ENCODE results near the gene CREG2. TPM values are rescaled to one million over a fixed set of nuclear protein-coding genes. Genes with fewer than 3 reads are reported as not detected.

CREG2 gene
- total and polyA plus RNA-seq, 2 experiments from 2014 or later, result 1.7 to 2.6 TPM

DNA sequence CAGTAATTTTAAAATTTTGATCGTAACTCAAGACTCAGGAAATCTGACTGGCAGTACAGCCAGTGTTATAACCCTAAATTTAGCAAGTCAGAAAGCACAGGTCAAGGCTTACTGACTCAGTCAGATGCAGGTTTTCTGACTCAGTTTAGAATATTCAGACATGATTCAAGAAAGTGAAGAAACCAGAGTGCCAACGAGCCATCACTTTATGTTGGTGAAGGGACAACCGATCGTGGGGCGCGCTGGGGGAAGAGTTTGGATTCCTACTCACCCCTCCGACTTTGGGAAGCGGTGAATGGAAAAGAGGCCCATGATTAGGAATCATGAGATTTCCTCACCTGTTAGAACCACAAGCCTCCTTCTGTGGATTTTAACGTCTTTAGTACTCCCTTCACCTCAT lies 79.8 kb downstream of the CREG2 start:
- H3K4me2 ChIP-seq, result peak overlapping the region; percentile 98
- Mint-ChIP-seq H3K27me3 (ENCODE audit: insufficient read depth, low read depth, poor library complexity) (peaks cover 5% of the 10 kb centered on the region), H3K9me3 (no peaks in the 10 kb centered on the region), H3K4me3 (peak overlapping the region; percentile 90), H3K27ac (no peak overlapping the region), H3K4me1 (peaks cover 30% of the 10 kb centered on the region), H3K36me3 (ENCODE audit: low read depth) (peaks cover 5% of the 10 kb centered on the region)
- TF ChIP-seq EZH2phosphoT487 (IDR thresholded peaks at IDR 0.05; ENCODE audit: unreplicated experiment), result no peak
- no peak for TF ChIP-seq EZH2 (IDR thresholded peaks at IDR 0.05; ENCODE audit: low read depth, unreplicated experiment)
- TF ChIP-seq, protein P1, sequence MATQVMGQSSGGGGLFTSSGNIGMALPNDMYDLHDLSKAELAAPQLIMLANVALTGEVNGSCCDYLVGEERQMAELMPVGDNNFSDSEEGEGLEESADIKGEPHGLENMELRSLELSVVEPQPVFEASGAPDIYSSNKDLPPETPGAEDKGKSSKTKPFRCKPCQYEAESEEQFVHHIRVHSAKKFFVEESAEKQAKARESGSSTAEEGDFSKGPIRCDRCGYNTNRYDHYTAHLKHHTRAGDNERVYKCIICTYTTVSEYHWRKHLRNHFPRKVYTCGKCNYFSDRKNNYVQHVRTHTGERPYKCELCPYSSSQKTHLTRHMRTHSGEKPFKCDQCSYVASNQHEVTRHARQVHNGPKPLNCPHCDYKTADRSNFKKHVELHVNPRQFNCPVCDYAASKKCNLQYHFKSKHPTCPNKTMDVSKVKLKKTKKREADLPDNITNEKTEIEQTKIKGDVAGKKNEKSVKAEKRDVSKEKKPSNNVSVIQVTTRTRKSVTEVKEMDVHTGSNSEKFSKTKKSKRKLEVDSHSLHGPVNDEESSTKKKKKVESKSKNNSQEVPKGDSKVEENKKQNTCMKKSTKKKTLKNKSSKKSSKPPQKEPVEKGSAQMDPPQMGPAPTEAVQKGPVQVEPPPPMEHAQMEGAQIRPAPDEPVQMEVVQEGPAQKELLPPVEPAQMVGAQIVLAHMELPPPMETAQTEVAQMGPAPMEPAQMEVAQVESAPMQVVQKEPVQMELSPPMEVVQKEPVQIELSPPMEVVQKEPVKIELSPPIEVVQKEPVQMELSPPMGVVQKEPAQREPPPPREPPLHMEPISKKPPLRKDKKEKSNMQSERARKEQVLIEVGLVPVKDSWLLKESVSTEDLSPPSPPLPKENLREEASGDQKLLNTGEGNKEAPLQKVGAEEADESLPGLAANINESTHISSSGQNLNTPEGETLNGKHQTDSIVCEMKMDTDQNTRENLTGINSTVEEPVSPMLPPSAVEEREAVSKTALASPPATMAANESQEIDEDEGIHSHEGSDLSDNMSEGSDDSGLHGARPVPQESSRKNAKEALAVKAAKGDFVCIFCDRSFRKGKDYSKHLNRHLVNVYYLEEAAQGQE (IDR thresholded peaks at IDR 0.05; ENCODE audit: unreplicated experiment), result no peak
- TF ChIP-seq POLR2AphosphoS5 (IDR thresholded peaks at IDR 0.05; ENCODE audit: low read depth), result no peak
- TF ChIP-seq CREB1 (CRISPR knock-in tag; IDR thresholded peaks at IDR 0.05; ENCODE audit: low read depth), result no peak
- TF ChIP-seq, protein P2, sequence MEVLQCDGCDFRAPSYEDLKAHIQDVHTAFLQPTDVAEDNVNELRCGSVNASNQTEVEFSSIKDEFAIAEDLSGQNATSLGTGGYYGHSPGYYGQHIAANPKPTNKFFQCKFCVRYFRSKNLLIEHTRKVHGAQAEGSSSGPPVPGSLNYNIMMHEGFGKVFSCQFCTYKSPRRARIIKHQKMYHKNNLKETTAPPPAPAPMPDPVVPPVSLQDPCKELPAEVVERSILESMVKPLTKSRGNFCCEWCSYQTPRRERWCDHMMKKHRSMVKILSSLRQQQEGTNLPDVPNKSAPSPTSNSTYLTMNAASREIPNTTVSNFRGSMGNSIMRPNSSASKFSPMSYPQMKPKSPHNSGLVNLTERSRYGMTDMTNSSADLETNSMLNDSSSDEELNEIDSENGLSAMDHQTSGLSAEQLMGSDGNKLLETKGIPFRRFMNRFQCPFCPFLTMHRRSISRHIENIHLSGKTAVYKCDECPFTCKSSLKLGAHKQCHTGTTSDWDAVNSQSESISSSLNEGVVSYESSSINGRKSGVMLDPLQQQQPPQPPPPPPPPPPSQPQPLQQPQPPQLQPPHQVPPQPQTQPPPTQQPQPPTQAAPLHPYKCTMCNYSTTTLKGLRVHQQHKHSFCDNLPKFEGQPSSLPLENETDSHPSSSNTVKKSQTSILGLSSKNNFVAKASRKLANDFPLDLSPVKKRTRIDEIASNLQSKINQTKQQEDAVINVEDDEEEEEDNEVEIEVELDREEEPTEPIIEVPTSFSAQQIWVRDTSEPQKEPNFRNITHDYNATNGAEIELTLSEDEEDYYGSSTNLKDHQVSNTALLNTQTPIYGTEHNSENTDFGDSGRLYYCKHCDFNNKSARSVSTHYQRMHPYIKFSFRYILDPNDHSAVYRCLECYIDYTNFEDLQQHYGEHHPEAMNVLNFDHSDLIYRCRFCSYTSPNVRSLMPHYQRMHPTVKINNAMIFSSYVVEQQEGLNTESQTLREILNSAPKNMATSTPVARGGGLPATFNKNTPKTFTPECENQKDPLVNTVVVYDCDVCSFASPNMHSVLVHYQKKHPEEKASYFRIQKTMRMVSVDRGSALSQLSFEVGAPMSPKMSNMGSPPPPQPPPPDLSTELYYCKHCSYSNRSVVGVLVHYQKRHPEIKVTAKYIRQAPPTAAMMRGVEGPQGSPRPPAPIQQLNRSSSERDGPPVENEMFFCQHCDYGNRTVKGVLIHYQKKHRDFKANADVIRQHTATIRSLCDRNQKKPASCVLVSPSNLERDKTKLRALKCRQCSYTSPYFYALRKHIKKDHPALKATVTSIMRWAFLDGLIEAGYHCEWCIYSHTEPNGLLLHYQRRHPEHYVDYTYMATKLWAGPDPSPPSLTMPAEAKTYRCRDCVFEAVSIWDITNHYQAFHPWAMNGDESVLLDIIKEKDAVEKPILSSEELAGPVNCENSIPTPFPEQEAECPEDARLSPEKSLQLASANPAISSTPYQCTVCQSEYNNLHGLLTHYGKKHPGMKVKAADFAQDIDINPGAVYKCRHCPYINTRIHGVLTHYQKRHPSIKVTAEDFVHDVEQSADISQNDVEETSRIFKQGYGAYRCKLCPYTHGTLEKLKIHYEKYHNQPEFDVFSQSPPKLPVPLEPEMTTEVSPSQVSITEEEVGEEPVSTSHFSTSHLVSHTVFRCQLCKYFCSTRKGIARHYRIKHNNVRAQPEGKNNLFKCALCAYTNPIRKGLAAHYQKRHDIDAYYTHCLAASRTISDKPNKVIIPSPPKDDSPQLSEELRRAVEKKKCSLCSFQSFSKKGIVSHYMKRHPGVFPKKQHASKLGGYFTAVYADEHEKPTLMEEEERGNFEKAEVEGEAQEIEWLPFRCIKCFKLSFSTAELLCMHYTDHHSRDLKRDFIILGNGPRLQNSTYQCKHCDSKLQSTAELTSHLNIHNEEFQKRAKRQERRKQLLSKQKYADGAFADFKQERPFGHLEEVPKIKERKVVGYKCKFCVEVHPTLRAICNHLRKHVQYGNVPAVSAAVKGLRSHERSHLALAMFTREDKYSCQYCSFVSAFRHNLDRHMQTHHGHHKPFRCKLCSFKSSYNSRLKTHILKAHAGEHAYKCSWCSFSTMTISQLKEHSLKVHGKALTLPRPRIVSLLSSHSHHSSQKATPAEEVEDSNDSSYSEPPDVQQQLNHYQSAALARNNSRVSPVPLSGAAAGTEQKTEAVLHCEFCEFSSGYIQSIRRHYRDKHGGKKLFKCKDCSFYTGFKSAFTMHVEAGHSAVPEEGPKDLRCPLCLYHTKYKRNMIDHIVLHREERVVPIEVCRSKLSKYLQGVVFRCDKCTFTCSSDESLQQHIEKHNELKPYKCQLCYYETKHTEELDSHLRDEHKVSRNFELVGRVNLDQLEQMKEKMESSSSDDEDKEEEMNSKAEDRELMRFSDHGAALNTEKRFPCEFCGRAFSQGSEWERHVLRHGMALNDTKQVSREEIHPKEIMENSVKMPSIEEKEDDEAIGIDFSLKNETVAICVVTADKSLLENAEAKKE (CRISPR knock-in tag; IDR thresholded peaks at IDR 0.05), result no peak
- no peak for TF ChIP-seq JUNB (IDR thresholded peaks at IDR 0.05; ENCODE audit: unreplicated experiment)
- TF ChIP-seq, protein P3, sequence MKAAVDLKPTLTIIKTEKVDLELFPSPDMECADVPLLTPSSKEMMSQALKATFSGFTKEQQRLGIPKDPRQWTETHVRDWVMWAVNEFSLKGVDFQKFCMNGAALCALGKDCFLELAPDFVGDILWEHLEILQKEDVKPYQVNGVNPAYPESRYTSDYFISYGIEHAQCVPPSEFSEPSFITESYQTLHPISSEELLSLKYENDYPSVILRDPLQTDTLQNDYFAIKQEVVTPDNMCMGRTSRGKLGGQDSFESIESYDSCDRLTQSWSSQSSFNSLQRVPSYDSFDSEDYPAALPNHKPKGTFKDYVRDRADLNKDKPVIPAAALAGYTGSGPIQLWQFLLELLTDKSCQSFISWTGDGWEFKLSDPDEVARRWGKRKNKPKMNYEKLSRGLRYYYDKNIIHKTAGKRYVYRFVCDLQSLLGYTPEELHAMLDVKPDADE (IDR thresholded peaks at IDR 0.05), result no peak
- TF ChIP-seq ZNF114 (CRISPR knock-in tag; IDR thresholded peaks at IDR 0.05), result no peak
- no peak for TF ChIP-seq ZNF331 (CRISPR knock-in tag; IDR thresholded peaks at IDR 0.05; ENCODE audit: low read depth)
- no peak for TF ChIP-seq STAT1 (IDR thresholded peaks at IDR 0.05; ENCODE audit: unreplicated experiment)
- TF ChIP-seq NANOG (IDR thresholded peaks at IDR 0.05; ENCODE audit: borderline replicate concordance), result no peak
- no peak for DNase-seq (ENCODE audit: low spot score)
- H3K4me3 ChIP-seq, result peak overlapping the region; percentile 92
- peaks cover 4% of the 10 kb centered on the region; the same call in 1 of the 2 replicates for H3F3A ChIP-seq (replicated peaks; ENCODE audit: low read depth)
- no peak overlapping the region for H3K27ac ChIP-seq (ENCODE audit: low read depth)
- peaks cover 39% of the 10 kb centered on the region for H4K20me1 ChIP-seq (replicated peaks; ENCODE audit: insufficient read depth)
- no peak for ATAC-seq
- no peaks in the 10 kb centered on the region for H3K36me3 ChIP-seq (ENCODE audit: insufficient read depth)
- peaks cover 58% of the 10 kb centered on the region for H3K79me2 ChIP-seq (replicated peaks; ENCODE audit: insufficient read depth)
- no peaks in the 10 kb centered on the region for H3K9me2 ChIP-seq (ENCODE audit: insufficient read depth)
- H3K4me1 ChIP-seq (ENCODE audit: insufficient read depth), result peaks cover 13% of the 10 kb centered on the region
- H2AFZ ChIP-seq, result peak overlapping the region; percentile 88; the same call in 1 of the 2 replicates
- H3K27me3 ChIP-seq (ENCODE audit: insufficient read depth), result peaks cover 11% of the 10 kb centered on the region

Measured in GM23338 (cell line).